ENCODE measurements around the gene DTNBP1.
"Not testable (repeated sequence)": the region's sequence is repeated elsewhere in the genome, so short reads cannot be mapped to it uniquely, and the experiment has no call there.

Gene DTNBP1

GRCh38 chr6:15668918-15669317, 6.1 kb upstream of the DTNBP1 start:
- DNase-seq (ENCODE audit: low spot score), result no peak

- DNase-seq (ENCODE audit: low spot score), result not testable (repeated sequence)
Observed at GRCh38 chr6:15666896-15667295, 4.1 kb upstream of the DTNBP1 start.

- no peak for DNase-seq (ENCODE audit: low spot score)
Observed at GRCh38 chr6:15665237-15665636, 2.4 kb upstream of the DTNBP1 start.

- no peak for DNase-seq (ENCODE audit: low spot score)
Observed at GRCh38 chr6:15663130-15663871, 473 bp upstream of the DTNBP1 start.

GRCh38 chr6:15661853-15662325, 939 bp downstream of the DTNBP1 start:
- DNase-seq (ENCODE audit: low spot score), result no peak

GRCh38 chr6:15659181-15659580, 3.6 kb downstream of the DTNBP1 start:
- no peak for DNase-seq (ENCODE audit: low spot score)

- DNase-seq (ENCODE audit: low spot score), result no peak
Observed at GRCh38 chr6:15658181-15658744, 4.6 kb downstream of the DTNBP1 start.

GRCh38 chr6:15657290-15657689, 5.5 kb downstream of the DTNBP1 start:
- DNase-seq (ENCODE audit: low spot score), result no peak

GRCh38 chr6:15656145-15656544, 6.7 kb downstream of the DTNBP1 start:
- no peak for DNase-seq (ENCODE audit: low spot score)

GRCh38 chr6:15654250-15654649, 8.6 kb downstream of the DTNBP1 start:
- DNase-seq (ENCODE audit: low spot score), result no peak

GRCh38 chr6:15653581-15653980, 9.2 kb downstream of the DTNBP1 start:
- no peak for DNase-seq (ENCODE audit: low spot score)

- not testable (repeated sequence) for DNase-seq (ENCODE audit: low spot score)
Observed at GRCh38 chr6:15650004-15650559, 12.7 kb downstream of the DTNBP1 start.

- DNase-seq (ENCODE audit: low spot score), result no peak
Observed at GRCh38 chr6:15644904-15645303, 17.9 kb downstream of the DTNBP1 start.

- DNase-seq (ENCODE audit: low spot score), result no peak
Observed at GRCh38 chr6:15643542-15643941, 19.3 kb downstream of the DTNBP1 start.

GRCh38 chr6:15642276-15642675, 20.6 kb downstream of the DTNBP1 start:
- no peak for DNase-seq (ENCODE audit: low spot score)

GRCh38 chr6:15638373-15638772, 24.5 kb downstream of the DTNBP1 start:
- no peak for DNase-seq (ENCODE audit: low spot score)

- no peak for DNase-seq (ENCODE audit: low spot score)
Observed at GRCh38 chr6:15631432-15631831, 31.4 kb downstream of the DTNBP1 start.

GRCh38 chr6:15630202-15630601, 32.6 kb downstream of the DTNBP1 start:
- DNase-seq (ENCODE audit: low spot score), result no peak

- DNase-seq (ENCODE audit: low spot score), result no peak
Observed at GRCh38 chr6:15629487-15629886, 33.3 kb downstream of the DTNBP1 start.

GRCh38 chr6:15628499-15629131, 34.2 kb downstream of the DTNBP1 start:
- no peak for DNase-seq (ENCODE audit: low spot score)

- DNase-seq (ENCODE audit: low spot score), result no peak
Observed at GRCh38 chr6:15627821-15628220, 35.0 kb downstream of the DTNBP1 start.

- DNase-seq (ENCODE audit: low spot score), result no peak
Observed at GRCh38 chr6:15626878-15627674, 35.8 kb downstream of the DTNBP1 start.
